HG02884 (cell line): ENCODE results near the gene KCNH3.

ENCODE experiments used
- ATAC-seq: cut with Tn5 transposase; IDR thresholded peaks from one replicate; pipeline ENCODE4 v1.9.1; 2021; ENCODE audit warnings: mild to moderate bottlenecking, moderate library complexity; ENCODE audit not compliant: unreplicated experiment

The KCNH3 gene

GRCh38 chr12:49543914-49544815 lies 5.3 kb downstream of the KCNH3 start:
- no peak for ATAC-seq

GRCh38 chr12:49545815-49546214 lies 7.0 kb downstream of the KCNH3 start:
- no peak for ATAC-seq

GRCh38 chr12:49546481-49546880 lies 7.7 kb downstream of the KCNH3 start:
- no peak for ATAC-seq

- no peak for ATAC-seq
Observed at GRCh38 chr12:49547090-49547690, 8.4 kb downstream of the KCNH3 start.

- no peak for ATAC-seq
Observed at GRCh38 chr12:49548481-49548821, 9.6 kb downstream of the KCNH3 start.

GRCh38 chr12:49548822-49549648 lies 10.2 kb downstream of the KCNH3 start:
- ATAC-seq = no peak

GRCh38 chr12:49549735-49550692 lies 11.2 kb downstream of the KCNH3 start:
- ATAC-seq = no peak

- ATAC-seq = no peak
Observed at GRCh38 chr12:49550693-49551252, 11.9 kb downstream of the KCNH3 start.

GRCh38 chr12:49552014-49552413 lies 13.2 kb downstream of the KCNH3 start:
- ATAC-seq = no peak

- ATAC-seq = no peak
Observed at GRCh38 chr12:49552425-49552824, 13.6 kb downstream of the KCNH3 start.

- no peak for ATAC-seq
Observed at GRCh38 chr12:49552899-49553298, 14.1 kb downstream of the KCNH3 start.

- no peak for ATAC-seq
Observed at GRCh38 chr12:49553512-49554088, 14.8 kb downstream of the KCNH3 start.

- no peak for ATAC-seq
Observed at GRCh38 chr12:49554266-49554665, 15.4 kb downstream of the KCNH3 start.

GRCh38 chr12:49555631-49556390 lies 17.0 kb downstream of the KCNH3 start:
- ATAC-seq = no peak

- ATAC-seq = no peak
Observed at GRCh38 chr12:49556391-49557186, 17.8 kb downstream of the KCNH3 start.

- ATAC-seq = no peak
Observed at GRCh38 chr12:49557187-49557916, 18.5 kb downstream of the KCNH3 start.

GRCh38 chr12:49557917-49558215 lies 19.0 kb downstream of the KCNH3 start:
- ATAC-seq = no peak

GRCh38 chr12:49558526-49558925 lies 19.7 kb downstream of the KCNH3 start:
- ATAC-seq = no peak
